H9 (cell line): ENCODE data around the gene NIM1K. TPM values are rescaled to one million over a fixed set of nuclear protein-coding genes. Genes with fewer than 3 reads are reported as not detected.

Experiments
- DNase-seq: peaks from one replicate; pipeline ENCODE4 v3.0.0-alpha.2; 2017
- H2AFZ ChIP-seq: one replicate; pipeline ENCODE4 v1.6.1; 2013; ENCODE audit warnings: mild to moderate bottlenecking, low read length, control low read depth, moderate library complexity
- H2AK5ac ChIP-seq: 2 replicates; pipeline ENCODE4 v1.6.1; 2013; ENCODE audit warnings: low read length, control low read depth, mixed read lengths; ENCODE audit not compliant: insufficient read length
- H2BK120ac ChIP-seq: one replicate; pipeline ENCODE4 v1.6.1; 2013; ENCODE audit warnings: low read depth, mild to moderate bottlenecking, low read length, control low read depth, inconsistent platforms; ENCODE audit not compliant: poor library complexity, severe bottlenecking
- H2BK12ac ChIP-seq: 2 replicates; pipeline ENCODE4 v1.6.1; 2013; ENCODE audit warnings: low read length, control low read depth, mixed read lengths, low read depth; ENCODE audit not compliant: insufficient read length
- H2BK15ac ChIP-seq: 2 replicates; pipeline ENCODE4 v1.6.1; 2013; ENCODE audit warnings: low read depth, low read length, control low read depth
- H2BK20ac ChIP-seq: one replicate; pipeline ENCODE4 v1.6.1; 2013; ENCODE audit warnings: low read depth, mild to moderate bottlenecking, low read length, control low read depth, inconsistent platforms; ENCODE audit not compliant: poor library complexity, severe bottlenecking
- H2BK5ac ChIP-seq: 2 replicates; pipeline ENCODE4 v1.6.1; 2013; ENCODE audit warnings: low read length, control low read depth, mixed read lengths; ENCODE audit not compliant: insufficient read length
- H3K14ac ChIP-seq: 2 replicates; pipeline ENCODE4 v1.6.1; 2013; ENCODE audit warnings: low read length, control low read depth; ENCODE audit not compliant: insufficient read depth
- H3K18ac ChIP-seq: 2 replicates; pipeline ENCODE4 v1.6.1; 2013; ENCODE audit warnings: low read depth, mild to moderate bottlenecking, mixed read lengths, low read length, control low read depth; ENCODE audit not compliant: insufficient read length
- H3K23ac ChIP-seq: 2 replicates; pipeline ENCODE4 v1.6.1; 2013; ENCODE audit warnings: low read length, control low read depth, mixed read lengths, low read depth; ENCODE audit not compliant: insufficient read length
- H3K23me2 ChIP-seq: 2 replicates; pipeline ENCODE4 v1.6.1; 2013; ENCODE audit warnings: low read depth, mild to moderate bottlenecking, mixed read lengths, low read length, control low read depth; ENCODE audit not compliant: insufficient read length, poor library complexity, severe bottlenecking
- H3K27ac ChIP-seq: 2 replicates; pipeline ENCODE4 v1.5.1; 2013; ENCODE audit warnings: low read length, control low read depth, mixed read lengths, low read depth; ENCODE audit not compliant: insufficient read length
- H3K27me3 ChIP-seq: 2 replicates; pipeline ENCODE4 v1.6.1; 2013; ENCODE audit warnings: low read length, control low read depth, inconsistent platforms; ENCODE audit not compliant: insufficient read depth
- H3K4ac ChIP-seq: 2 replicates; pipeline ENCODE4 v1.6.1; 2013; ENCODE audit warnings: low read depth, mild to moderate bottlenecking, control low read depth, inconsistent platforms, low read length, moderate library complexity
- H3K4me1 ChIP-seq: 2 replicates; pipeline ENCODE4 v1.6.1; 2013; ENCODE audit warnings: low read length, control low read depth, inconsistent platforms; ENCODE audit not compliant: insufficient read depth
- H3K4me2 ChIP-seq: 2 replicates; pipeline ENCODE4 v1.6.1; 2013; ENCODE audit warnings: low read length, control low read depth, mixed read lengths; ENCODE audit not compliant: insufficient read length, insufficient read depth
- H3K56ac ChIP-seq: 2 replicates; pipeline ENCODE4 v1.6.1; 2013; ENCODE audit warnings: low read depth, mild to moderate bottlenecking, mixed read lengths, low read length, control low read depth; ENCODE audit not compliant: insufficient read length
- H3K79me1 ChIP-seq: 2 replicates; pipeline ENCODE4 v1.6.1; 2013; ENCODE audit warnings: low read depth, mild to moderate bottlenecking, moderate library complexity, low read length, control low read depth, inconsistent platforms; ENCODE audit not compliant: insufficient read depth, poor library complexity, severe bottlenecking
- H3K79me2 ChIP-seq: 2 replicates; pipeline ENCODE4 v1.6.1; 2013; ENCODE audit warnings: low read length, control low read depth, inconsistent platforms; ENCODE audit not compliant: insufficient read depth
- H3K9ac ChIP-seq: 2 replicates; pipeline ENCODE4 v1.6.1; 2013; ENCODE audit warnings: low read length, control low read depth, mixed read lengths; ENCODE audit not compliant: insufficient read length; ENCODE audit errors: extremely low read depth
- H3K9me3 ChIP-seq: one replicate; pipeline ENCODE4 v1.6.1; 2013; ENCODE audit warnings: low read depth, low read length, inconsistent platforms; ENCODE audit not compliant: control insufficient read depth
- H3T11ph ChIP-seq: one replicate; pipeline ENCODE4 v1.6.1; 2013; ENCODE audit warnings: mild to moderate bottlenecking, low read length, control low read depth, inconsistent platforms
- H4K20me1 ChIP-seq: one replicate; pipeline ENCODE4 v1.6.1; 2013; ENCODE audit not compliant: control insufficient read depth, insufficient read length, insufficient read depth
- H4K5ac ChIP-seq: 2 replicates; pipeline ENCODE4 v1.6.1; 2013; ENCODE audit warnings: low read depth, mild to moderate bottlenecking, mixed read lengths, low read length, control low read depth; ENCODE audit not compliant: insufficient read length
- H4K8ac ChIP-seq: replicated peaks from 2 replicates; pipeline ENCODE4 v1.6.1; 2013; ENCODE audit warnings: low read length, control low read depth, mixed read lengths, low read depth; ENCODE audit not compliant: insufficient read length
- H4K91ac ChIP-seq: 2 replicates; pipeline ENCODE4 v1.6.1; 2013; ENCODE audit warnings: low read depth, mild to moderate bottlenecking, moderate library complexity, mixed read lengths, low read length, control low read depth; ENCODE audit not compliant: insufficient read length
- H3K27ac Mint-ChIP-seq, 3 experiments: 2 replicates in 2 of 3; 3 replicates in 1 of 3; pipeline ENCODE4 v1.8.0; 2020 to 2021; ENCODE audit warnings: mixed read lengths in 3 of 3, mild to moderate bottlenecking in 1 of 3, moderate library complexity in 1 of 3
- H3K27me3 Mint-ChIP-seq: 2 replicates; pipeline ENCODE4 v1.8.0; 2021; ENCODE audit warnings: low read depth, mild to moderate bottlenecking, moderate library complexity, mixed read lengths
- H3K36me3 Mint-ChIP-seq, 3 experiments: 2 replicates in 2 of 3; 3 replicates in 1 of 3; pipeline ENCODE4 v1.8.0; 2020 to 2021; ENCODE audit warnings: low read depth in 3 of 3, mixed read lengths in 3 of 3; ENCODE audit not compliant: insufficient read depth in 1 of 3
- H3K4me1 Mint-ChIP-seq, 2 experiments: 2 replicates each; pipeline ENCODE4 v1.8.0; 2020; ENCODE audit warnings: mixed read lengths in 2 of 2
- H3K4me3 Mint-ChIP-seq, 2 experiments: 2 replicates in 1 of 2; 3 replicates in 1 of 2; pipeline ENCODE4 v1.8.0; 2020 to 2021; ENCODE audit warnings: mild to moderate bottlenecking in 2 of 2, mixed read lengths in 2 of 2, moderate library complexity in 1 of 2
- H3K9me3 Mint-ChIP-seq, 2 experiments: 2 replicates in 1 of 2; 3 replicates in 1 of 2; pipeline ENCODE4 v1.8.0; 2020; ENCODE audit warnings: mild to moderate bottlenecking in 2 of 2, mixed read lengths in 2 of 2, moderate library complexity in 1 of 2
- WGBS: extraction: QIAGEN DNeasy Blood & Tissue Kit; methylation state at CpG from one replicate; pipeline ENCODE4 v1.1.7; 2013; ENCODE audit warnings: missing lambda C conversion rate, low lambda C conversion rate, mixed read lengths; ENCODE audit not compliant: insufficient read length; ENCODE audit errors: extremely low coverage; 5-methylcytosine and 5-hydroxymethylcytosine counted together
- total RNA-seq: library from RNA; stranded (reverse); gene quantifications from 2 replicates; pipeline ENCODE4 v1.2.1, GENCODE V29; 2021
- TF ChIP-seq, protein P1 (sequence below): fragments of 200-600 bp; sonication (generic); conservative IDR thresholded peaks from 3 replicates; pipeline ENCODE4 v1.8.0; 2021; ENCODE audit warnings: antibody characterized with exemption, mild to moderate bottlenecking

Gene NIM1K
- total RNA-seq, 1 experiment from 2014 or later: 0.07 TPM

DNA sequence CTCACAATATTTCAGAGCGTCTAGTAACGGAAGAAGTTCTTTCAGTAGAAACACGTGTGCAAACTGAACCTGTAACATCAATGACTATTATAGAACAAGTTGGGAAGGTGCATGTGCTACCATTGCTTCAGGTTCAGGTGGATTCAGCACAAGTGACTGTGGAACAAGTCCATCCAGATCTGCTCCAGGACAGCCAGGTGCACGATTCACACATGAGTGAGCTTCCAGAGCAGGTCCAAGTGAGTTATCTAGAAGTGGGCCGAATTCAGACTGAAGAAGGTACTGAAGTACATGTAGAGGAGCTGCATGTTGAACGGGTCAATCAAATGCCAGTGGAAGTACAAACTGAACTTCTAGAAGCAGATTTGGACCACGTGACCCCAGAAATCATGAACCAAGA, 17.4 kb upstream of the NIM1K start:
- WGBS: no CpG with 5 or more reads among the region's 7 CpGs
- H3K36me3 Mint-ChIP-seq: peaks cover 24 to 38% (median 32%) of the 10 kb centered on the region in 3 experiments

More for the DNA sequence above, 17.4 kb upstream of the NIM1K start:
- no peak overlapping the region for H3T11ph ChIP-seq
- H2BK12ac ChIP-seq: no peak overlapping the region
- H2AK5ac ChIP-seq: no peak overlapping the region
- Mint-ChIP-seq H3K27ac (no peak overlapping the region; a peak in 2 of 7 replicates), H3K27me3 (no peaks in the 10 kb centered on the region), H3K4me1 (peaks cover 14 to 15% of the 10 kb centered on the region in 2 experiments), H3K9me3 (no peaks in the 10 kb centered on the region), H3K4me3 (no peak overlapping the region)
- no peak overlapping the region for H3K9ac ChIP-seq
- no peak overlapping the region for H3K27ac ChIP-seq
- H4K91ac ChIP-seq: no peak overlapping the region
- no peak overlapping the region for H3K18ac ChIP-seq
- no peak overlapping the region for H2AFZ ChIP-seq
- no peak overlapping the region for H3K4me2 ChIP-seq
- TF ChIP-seq, protein P1, sequence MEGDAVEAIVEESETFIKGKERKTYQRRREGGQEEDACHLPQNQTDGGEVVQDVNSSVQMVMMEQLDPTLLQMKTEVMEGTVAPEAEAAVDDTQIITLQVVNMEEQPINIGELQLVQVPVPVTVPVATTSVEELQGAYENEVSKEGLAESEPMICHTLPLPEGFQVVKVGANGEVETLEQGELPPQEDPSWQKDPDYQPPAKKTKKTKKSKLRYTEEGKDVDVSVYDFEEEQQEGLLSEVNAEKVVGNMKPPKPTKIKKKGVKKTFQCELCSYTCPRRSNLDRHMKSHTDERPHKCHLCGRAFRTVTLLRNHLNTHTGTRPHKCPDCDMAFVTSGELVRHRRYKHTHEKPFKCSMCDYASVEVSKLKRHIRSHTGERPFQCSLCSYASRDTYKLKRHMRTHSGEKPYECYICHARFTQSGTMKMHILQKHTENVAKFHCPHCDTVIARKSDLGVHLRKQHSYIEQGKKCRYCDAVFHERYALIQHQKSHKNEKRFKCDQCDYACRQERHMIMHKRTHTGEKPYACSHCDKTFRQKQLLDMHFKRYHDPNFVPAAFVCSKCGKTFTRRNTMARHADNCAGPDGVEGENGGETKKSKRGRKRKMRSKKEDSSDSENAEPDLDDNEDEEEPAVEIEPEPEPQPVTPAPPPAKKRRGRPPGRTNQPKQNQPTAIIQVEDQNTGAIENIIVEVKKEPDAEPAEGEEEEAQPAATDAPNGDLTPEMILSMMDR: no peak
- no peaks in the 10 kb centered on the region for H3K27me3 ChIP-seq
- no peaks in the 10 kb centered on the region for H4K20me1 ChIP-seq
- no peaks in the 10 kb centered on the region for H3K79me2 ChIP-seq
- H3K4me1 ChIP-seq: peaks cover 3% of the 10 kb centered on the region
- no peak overlapping the region for H2BK15ac ChIP-seq
- no peak overlapping the region for H4K5ac ChIP-seq
- H2BK120ac ChIP-seq: no peak overlapping the region
- no peak overlapping the region for H3K4ac ChIP-seq
- H2BK5ac ChIP-seq: no peak overlapping the region
- no peak overlapping the region for H3K14ac ChIP-seq
- no peak overlapping the region for H3K23ac ChIP-seq
- H3K23me2 ChIP-seq: no peaks in the 10 kb centered on the region
- DNase-seq: no peak
- no peak overlapping the region for H2BK20ac ChIP-seq
- no peaks in the 10 kb centered on the region for H3K79me1 ChIP-seq
- H3K56ac ChIP-seq: no peak overlapping the region
- no peaks in the 10 kb centered on the region for H3K9me3 ChIP-seq
- no peak overlapping the region for H4K8ac ChIP-seq
